HEK293 (cell line): ENCODE measurements around the gene DLG2.

ENCODE experiments used
- CTCF ChIA-PET: fragments of 350-600 bp; formaldehyde crosslinking; extraction: SDS; loops from one replicate; lab custom pipeline; 2021; ENCODE audit warnings: antibody characterized with exemption; lab: Yijun Ruan, JAX
- POLR2A ChIA-PET: fragments of 300-600 bp; formaldehyde crosslinking; extraction: SDS; loops from one replicate; lab custom pipeline; 2020; ENCODE audit warnings: antibody characterized with exemption, inconsistent platforms; lab: Yijun Ruan, JAX
- H3K27ac ChIP-seq: fragments of 200-500 bp; sonication (Bioruptor generic); 2 replicates; pipeline ENCODE4 v1.5.1; 2014; ENCODE audit warnings: low read depth, low read length, control low read depth, inconsistent platforms; ENCODE audit errors: extremely low read depth
- H3K36me3 ChIP-seq, 2 experiments: fragments of 200-500 bp in 1 of 2; sonication (Bioruptor generic) in 1 of 2; 1 replicate in 1 of 2; 2 replicates in 1 of 2; pipeline ENCODE4 v1.5.1; 2014 to 2017; ENCODE audit warnings: inconsistent platforms in 2 of 2, low read length in 2 of 2; ENCODE audit not compliant: control insufficient read depth in 2 of 2, insufficient read depth in 1 of 2
- H3K4me1 ChIP-seq: fragments of 200-500 bp; sonication (Bioruptor generic); 2 replicates; pipeline ENCODE4 v1.5.1; 2014; ENCODE audit warnings: mild to moderate bottlenecking, low read length, inconsistent platforms; ENCODE audit not compliant: control insufficient read depth, insufficient read depth
- H3K4me3 ChIP-seq: 2 replicates; pipeline ENCODE4 v1.5.1; 2011; ENCODE audit warnings: low read depth, mild to moderate bottlenecking, control low read depth, low read length, moderate library complexity
- H3K9me3 ChIP-seq: fragments of 200-500 bp; sonication (Bioruptor generic); 2 replicates; pipeline ENCODE4 v1.5.1; 2014; ENCODE audit warnings: low read depth, low read length, inconsistent platforms; ENCODE audit not compliant: control insufficient read depth, insufficient read depth
- BCL11A ChIP-seq: fragments of 450-650 bp; formaldehyde crosslinking; IDR thresholded peaks from 2 replicates; pipeline ENCODE4 v1.5.1; 2016; ENCODE audit warnings: low read depth, missing biosample characterization, missing genetic modification characterization
- KLF8 ChIP-seq: fragments of 450-650 bp; formaldehyde crosslinking; IDR thresholded peaks from 2 replicates; pipeline ENCODE4 v1.5.1; 2016; ENCODE audit warnings: missing biosample characterization, missing genetic modification characterization
- PRDM1 ChIP-seq: fragments of 450-650 bp; formaldehyde crosslinking; IDR thresholded peaks from 2 replicates; pipeline ENCODE4; 2016; ENCODE audit warnings: missing biosample characterization, missing genetic modification characterization
- SP7 ChIP-seq: fragments of 450-650 bp; formaldehyde crosslinking; IDR thresholded peaks from 2 replicates; pipeline ENCODE4 v1.5.1; 2016; ENCODE audit warnings: missing biosample characterization, missing genetic modification characterization
- TCF7L2 ChIP-seq: IDR thresholded peaks from 2 replicates; pipeline ENCODE4 v1.6.1; 2011; ENCODE audit warnings: low read depth, mild to moderate bottlenecking, inconsistent platforms, low read length, moderate library complexity, borderline replicate concordance
- ZBTB8A ChIP-seq: fragments of 450-650 bp; formaldehyde crosslinking; IDR thresholded peaks from 2 replicates; pipeline ENCODE4 v1.5.1; 2016; ENCODE audit warnings: missing biosample characterization, missing genetic modification characterization
- ZNF19 ChIP-seq: fragments of 450-650 bp; formaldehyde crosslinking; IDR thresholded peaks from 2 replicates; pipeline ENCODE4; 2016; ENCODE audit warnings: missing biosample characterization, missing genetic modification characterization, low read depth
- ZNF214 ChIP-seq: fragments of 450-650 bp; formaldehyde crosslinking; IDR thresholded peaks from 2 replicates; pipeline ENCODE4 v1.5.1; 2017; ENCODE audit warnings: missing biosample characterization, mild to moderate bottlenecking, missing genetic modification characterization, borderline replicate concordance
- ZNF48 ChIP-seq: fragments of 450-650 bp; formaldehyde crosslinking; IDR thresholded peaks from 2 replicates; pipeline ENCODE4 v1.5.1; 2016; ENCODE audit warnings: missing biosample characterization, missing genetic modification characterization
- ZNF510 ChIP-seq: fragments of 450-650 bp; formaldehyde crosslinking; IDR thresholded peaks from 2 replicates; pipeline ENCODE4 v1.5.1; 2018; ENCODE audit warnings: mild to moderate bottlenecking, missing genetic modification characterization, missing biosample characterization; ENCODE audit not compliant: insufficient replicate concordance
- ZNF521 ChIP-seq: fragments of 450-650 bp; formaldehyde crosslinking; IDR thresholded peaks from 2 replicates; pipeline ENCODE4 v1.5.1; 2017; ENCODE audit warnings: missing biosample characterization, mild to moderate bottlenecking, missing genetic modification characterization
- ZNF571 ChIP-seq: fragments of 450-650 bp; formaldehyde crosslinking; IDR thresholded peaks from 2 replicates; pipeline ENCODE4 v1.5.0; 2017; ENCODE audit warnings: missing biosample characterization, missing genetic modification characterization
- ZNF585B ChIP-seq: fragments of 450-650 bp; formaldehyde crosslinking; IDR thresholded peaks from 2 replicates; pipeline ENCODE4 v1.5.1; 2016; ENCODE audit warnings: missing biosample characterization, missing genetic modification characterization
- ZNF610 ChIP-seq: fragments of 450-650 bp; formaldehyde crosslinking; IDR thresholded peaks from 2 replicates; pipeline ENCODE4 v1.5.1; 2016; ENCODE audit warnings: missing biosample characterization, missing genetic modification characterization, borderline replicate concordance
- ZNF670 ChIP-seq: fragments of 450-650 bp; formaldehyde crosslinking; IDR thresholded peaks from 2 replicates; pipeline ENCODE4 v1.5.1; 2016; ENCODE audit warnings: missing biosample characterization, missing genetic modification characterization, low read depth
- ZNF747 ChIP-seq: fragments of 450-650 bp; formaldehyde crosslinking; IDR thresholded peaks from 2 replicates; pipeline ENCODE4 v1.5.1; 2016; ENCODE audit warnings: missing biosample characterization, missing genetic modification characterization
- ZNF76 ChIP-seq: fragments of 450-650 bp; formaldehyde crosslinking; IDR thresholded peaks from 2 replicates; pipeline ENCODE4; 2016; ENCODE audit warnings: low read depth, missing biosample characterization, missing genetic modification characterization, borderline replicate concordance
- ZNF792 ChIP-seq: fragments of 450-650 bp; formaldehyde crosslinking; IDR thresholded peaks from 2 replicates; pipeline ENCODE4 v1.5.1; 2016; ENCODE audit warnings: missing biosample characterization, missing genetic modification characterization
- TF ChIP-seq, protein P1 (sequence below): fragments of 450-650 bp; formaldehyde crosslinking; optimal IDR thresholded peaks from 2 replicates; pipeline ENCODE3; 2016; ENCODE audit warnings: missing biosample characterization, mild to moderate bottlenecking, missing genetic modification characterization
- TF ChIP-seq, protein P2 (sequence below): fragments of 450-650 bp; formaldehyde crosslinking; IDR thresholded peaks from 2 replicates; pipeline ENCODE4 v1.5.1; 2017; ENCODE audit warnings: missing biosample characterization, missing genetic modification characterization
- TF ChIP-seq, protein P3 (sequence below): fragments of 450-650 bp; formaldehyde crosslinking; IDR thresholded peaks from 2 replicates; pipeline ENCODE4 v1.5.1; 2017; ENCODE audit warnings: missing biosample characterization, missing genetic modification characterization
- TF ChIP-seq, protein P4 (sequence below): fragments of 450-650 bp; formaldehyde crosslinking; IDR thresholded peaks from 2 replicates; pipeline ENCODE4 v1.5.1; 2016; ENCODE audit warnings: missing biosample characterization, missing genetic modification characterization

The DLG2 gene

DNA sequence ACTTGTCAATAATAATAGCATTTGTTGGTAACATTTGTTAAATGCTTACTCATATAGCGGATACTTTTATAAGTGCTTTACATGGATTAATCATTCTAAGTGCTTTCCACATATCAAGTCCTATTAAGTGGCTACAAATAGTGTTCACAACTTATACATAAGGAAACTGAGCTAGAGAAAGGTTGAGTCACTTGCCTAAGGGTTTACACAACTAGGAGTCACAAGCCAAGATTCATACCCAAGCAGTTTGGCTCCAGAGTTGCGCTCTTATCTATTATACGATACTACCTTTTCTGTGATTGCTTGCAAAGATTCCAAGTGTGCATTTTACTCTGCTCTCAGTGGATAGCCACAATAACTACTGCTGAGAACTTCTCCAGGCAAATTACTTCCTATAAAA lies 2125.1 kb downstream of the DLG2 start:
- H3K9me3 ChIP-seq: no peaks in the 10 kb centered on the region
- TF ChIP-seq ZNF76 (tag by site-specific recombination) (no peak), ZNF792 (tag by site-specific recombination) (no peak), ZNF214 (tag by site-specific recombination) (no peak), ZNF571 (tag by site-specific recombination) (no peak), SP7 (tag by site-specific recombination) (no peak), KLF8 (tag by site-specific recombination) (no peak), ZNF747 (no peak), ZNF48 (tag by site-specific recombination) (no peak), PRDM1 (tag by site-specific recombination) (no peak)
- TF ChIP-seq, protein P1, sequence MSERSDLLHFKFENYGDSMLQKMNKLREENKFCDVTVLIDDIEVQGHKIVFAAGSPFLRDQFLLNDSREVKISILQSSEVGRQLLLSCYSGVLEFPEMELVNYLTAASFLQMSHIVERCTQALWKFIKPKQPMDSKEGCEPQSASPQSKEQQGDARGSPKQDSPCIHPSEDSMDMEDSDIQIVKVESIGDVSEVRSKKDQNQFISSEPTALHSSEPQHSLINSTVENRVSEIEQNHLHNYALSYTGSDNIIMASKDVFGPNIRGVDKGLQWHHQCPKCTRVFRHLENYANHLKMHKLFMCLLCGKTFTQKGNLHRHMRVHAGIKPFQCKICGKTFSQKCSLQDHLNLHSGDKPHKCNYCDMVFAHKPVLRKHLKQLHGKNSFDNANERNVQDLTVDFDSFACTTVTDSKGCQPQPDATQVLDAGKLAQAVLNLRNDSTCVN (tag by site-specific recombination): no peak
- TF ChIP-seq, protein P2, sequence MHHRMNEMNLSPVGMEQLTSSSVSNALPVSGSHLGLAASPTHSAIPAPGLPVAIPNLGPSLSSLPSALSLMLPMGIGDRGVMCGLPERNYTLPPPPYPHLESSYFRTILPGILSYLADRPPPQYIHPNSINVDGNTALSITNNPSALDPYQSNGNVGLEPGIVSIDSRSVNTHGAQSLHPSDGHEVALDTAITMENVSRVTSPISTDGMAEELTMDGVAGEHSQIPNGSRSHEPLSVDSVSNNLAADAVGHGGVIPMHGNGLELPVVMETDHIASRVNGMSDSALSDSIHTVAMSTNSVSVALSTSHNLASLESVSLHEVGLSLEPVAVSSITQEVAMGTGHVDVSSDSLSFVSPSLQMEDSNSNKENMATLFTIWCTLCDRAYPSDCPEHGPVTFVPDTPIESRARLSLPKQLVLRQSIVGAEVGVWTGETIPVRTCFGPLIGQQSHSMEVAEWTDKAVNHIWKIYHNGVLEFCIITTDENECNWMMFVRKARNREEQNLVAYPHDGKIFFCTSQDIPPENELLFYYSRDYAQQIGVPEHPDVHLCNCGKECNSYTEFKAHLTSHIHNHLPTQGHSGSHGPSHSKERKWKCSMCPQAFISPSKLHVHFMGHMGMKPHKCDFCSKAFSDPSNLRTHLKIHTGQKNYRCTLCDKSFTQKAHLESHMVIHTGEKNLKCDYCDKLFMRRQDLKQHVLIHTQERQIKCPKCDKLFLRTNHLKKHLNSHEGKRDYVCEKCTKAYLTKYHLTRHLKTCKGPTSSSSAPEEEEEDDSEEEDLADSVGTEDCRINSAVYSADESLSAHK (tag by site-specific recombination): no peak
- CTCF ChIA-PET: interaction anchor here (0.6 kb wide), 1 partner anchor 17 kb away, joined by 4 read pairs; no protein-coding TSS in a partner anchor
- H3K36me3 ChIP-seq: no peaks in the 10 kb centered on the region
- H3K4me3 ChIP-seq: no peak overlapping the region
- H3K27ac ChIP-seq: no peak overlapping the region
- no peaks in the 10 kb centered on the region for H3K4me1 ChIP-seq
- POLR2A ChIA-PET: no interaction called here

DNA sequence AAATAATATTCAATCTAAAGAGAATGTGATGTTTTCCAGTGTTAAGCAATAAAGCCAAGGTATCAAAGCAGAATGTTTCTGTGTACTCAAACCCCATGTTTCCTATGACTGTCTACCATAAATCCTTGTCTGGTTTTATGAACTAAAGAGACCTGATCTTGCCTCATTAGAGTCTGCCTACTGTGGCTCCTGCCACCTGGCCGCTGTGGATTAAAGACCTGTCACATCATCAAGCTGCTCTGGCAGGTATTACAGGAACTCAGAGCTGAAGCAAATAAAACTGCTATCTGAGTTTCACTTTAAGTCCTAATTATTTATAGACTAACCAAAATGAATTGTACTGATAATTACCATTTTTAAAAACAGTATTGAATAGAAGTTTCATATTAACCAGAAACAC lies 2133.2 kb downstream of the DLG2 start:
- H3K36me3 ChIP-seq: no peaks in the 10 kb centered on the region
- CTCF ChIA-PET: interaction anchor here (0.7 kb wide), 2 partner anchors 100 to 629 kb away, joined by 3 read pairs; no protein-coding TSS in a partner anchor
- no peaks in the 10 kb centered on the region for H3K4me1 ChIP-seq
- H3K4me3 ChIP-seq: no peak overlapping the region
- no peak overlapping the region for H3K27ac ChIP-seq
- TF ChIP-seq TCF7L2 (no peak), ZNF585B (tag by site-specific recombination) (no peak), ZNF19 (tag by site-specific recombination) (no peak), BCL11A (tag by site-specific recombination) (no peak), ZNF521 (tag by site-specific recombination) (no peak), ZNF510 (tag by site-specific recombination) (no peak), ZNF610 (tag by site-specific recombination) (no peak), ZNF670 (tag by site-specific recombination) (no peak), ZBTB8A (tag by site-specific recombination) (no peak)
- TF ChIP-seq, protein P3, sequence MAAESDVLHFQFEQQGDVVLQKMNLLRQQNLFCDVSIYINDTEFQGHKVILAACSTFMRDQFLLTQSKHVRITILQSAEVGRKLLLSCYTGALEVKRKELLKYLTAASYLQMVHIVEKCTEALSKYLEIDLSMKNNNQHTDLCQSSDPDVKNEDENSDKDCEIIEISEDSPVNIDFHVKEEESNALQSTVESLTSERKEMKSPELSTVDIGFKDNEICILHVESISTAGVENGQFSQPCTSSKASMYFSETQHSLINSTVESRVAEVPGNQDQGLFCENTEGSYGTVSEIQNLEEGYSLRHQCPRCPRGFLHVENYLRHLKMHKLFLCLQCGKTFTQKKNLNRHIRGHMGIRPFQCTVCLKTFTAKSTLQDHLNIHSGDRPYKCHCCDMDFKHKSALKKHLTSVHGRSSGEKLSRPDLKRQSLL: no peak
- TF ChIP-seq, protein P4, sequence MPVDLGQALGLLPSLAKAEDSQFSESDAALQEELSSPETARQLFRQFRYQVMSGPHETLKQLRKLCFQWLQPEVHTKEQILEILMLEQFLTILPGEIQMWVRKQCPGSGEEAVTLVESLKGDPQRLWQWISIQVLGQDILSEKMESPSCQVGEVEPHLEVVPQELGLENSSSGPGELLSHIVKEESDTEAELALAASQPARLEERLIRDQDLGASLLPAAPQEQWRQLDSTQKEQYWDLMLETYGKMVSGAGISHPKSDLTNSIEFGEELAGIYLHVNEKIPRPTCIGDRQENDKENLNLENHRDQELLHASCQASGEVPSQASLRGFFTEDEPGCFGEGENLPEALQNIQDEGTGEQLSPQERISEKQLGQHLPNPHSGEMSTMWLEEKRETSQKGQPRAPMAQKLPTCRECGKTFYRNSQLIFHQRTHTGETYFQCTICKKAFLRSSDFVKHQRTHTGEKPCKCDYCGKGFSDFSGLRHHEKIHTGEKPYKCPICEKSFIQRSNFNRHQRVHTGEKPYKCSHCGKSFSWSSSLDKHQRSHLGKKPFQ (tag by site-specific recombination): no peak
- H3K9me3 ChIP-seq: no peaks in the 10 kb centered on the region
- POLR2A ChIA-PET: no interaction called here
